DOHH2 (cell line): ENCODE data around the gene NOP53.

ENCODE experiments used
- H3F3A ChIP-seq: fragments of 200-600 bp; sonication (generic), shearing (Covaris generic); 2 replicates; pipeline ENCODE4 v1.6.0; 2016; ENCODE audit warnings: antibody characterized with exemption, mild to moderate bottlenecking; ENCODE audit not compliant: control insufficient read depth, insufficient read depth
- H3K27ac ChIP-seq: fragments of 200-600 bp; sonication (generic); 2 replicates; pipeline ENCODE4 v1.5.1; 2014; ENCODE audit warnings: low read depth, mild to moderate bottlenecking, low read length, moderate library complexity
- H3K27me3 ChIP-seq: fragments of 200-600 bp; sonication (generic); 2 replicates; pipeline ENCODE4 v1.6.1; 2014; ENCODE audit warnings: mild to moderate bottlenecking, low read length, mixed read lengths; ENCODE audit not compliant: control insufficient read depth
- H3K36me3 ChIP-seq: fragments of 200-600 bp; sonication (generic); 2 replicates; pipeline ENCODE4 v1.6.1; 2014; ENCODE audit warnings: mild to moderate bottlenecking, low read length, moderate library complexity, mixed read lengths; ENCODE audit not compliant: control insufficient read depth
- H3K4me1 ChIP-seq: fragments of 200-600 bp; sonication (generic); 2 replicates; pipeline ENCODE4 v1.6.1; 2014; ENCODE audit warnings: mild to moderate bottlenecking, low read length, mixed read lengths; ENCODE audit not compliant: control insufficient read depth
- H3K4me2 ChIP-seq: fragments of 200-600 bp; sonication (generic); 2 replicates; pipeline ENCODE4 v1.6.0; 2014; ENCODE audit warnings: mild to moderate bottlenecking, low read length, moderate library complexity
- H3K4me3 ChIP-seq: fragments of 200-600 bp; sonication (generic); 2 replicates; pipeline ENCODE4 v1.5.1; 2014; ENCODE audit warnings: mild to moderate bottlenecking, low read length, mixed read lengths
- H3K79me2 ChIP-seq: fragments of 200-600 bp; sonication (generic); 2 replicates; pipeline ENCODE4 v1.6.1; 2014; ENCODE audit warnings: mild to moderate bottlenecking, low read length, mixed read lengths; ENCODE audit not compliant: control insufficient read depth
- H3K9me2 ChIP-seq: fragments of 200-600 bp; sonication (generic); replicated peaks from 2 replicates; pipeline ENCODE4 v1.6.1; 2014; ENCODE audit warnings: mild to moderate bottlenecking, low read length, mixed read lengths; ENCODE audit not compliant: control insufficient read depth
- H3K9me3 ChIP-seq: fragments of 200-600 bp; sonication (generic); 2 replicates; pipeline ENCODE4 v1.6.1; 2014; ENCODE audit warnings: antibody characterized with exemption, low read length, mixed read lengths; ENCODE audit not compliant: control insufficient read depth, insufficient read depth
- H4K20me1 ChIP-seq: fragments of 200-600 bp; sonication (generic); 2 replicates; pipeline ENCODE4 v1.6.0; 2014; ENCODE audit warnings: low read depth, mild to moderate bottlenecking, antibody characterized with exemption, low read length, moderate library complexity; ENCODE audit not compliant: control insufficient read depth, insufficient read depth
- EZH2phosphoT487 ChIP-seq: fragments of 200-600 bp; sonication (generic); IDR thresholded peaks from 2 replicates; pipeline ENCODE4 v1.6.1; 2017; ENCODE audit warnings: borderline replicate concordance, mild to moderate bottlenecking, antibody characterized with exemption, low read length, moderate library complexity, mixed read lengths
- TF ChIP-seq, protein P1 (sequence below): fragments of 200-600 bp; sonication (generic); IDR thresholded peaks from one replicate; pipeline ENCODE4 v1.5.1; 2014; ENCODE audit warnings: antibody characterized with exemption, mild to moderate bottlenecking, low read depth, low read length; ENCODE audit not compliant: poor library complexity, severe bottlenecking

Gene NOP53

GRCh38 chr19:47754206-47755064, 9.1 kb downstream of the NOP53 start:
- H3K27me3 ChIP-seq: no peaks in the 10 kb centered on the region
- H3K4me1 ChIP-seq: peaks cover 5% of the 10 kb centered on the region
- H3K27ac ChIP-seq: no peak overlapping the region
- no peak overlapping the region for H3K4me3 ChIP-seq
- H3K36me3 ChIP-seq: peaks cover 95% of the 10 kb centered on the region
- H3K4me2 ChIP-seq: no peak overlapping the region
- no peaks in the 10 kb centered on the region for H3K9me2 ChIP-seq
- peaks cover 11% of the 10 kb centered on the region for H3K79me2 ChIP-seq
- peaks cover 7% of the 10 kb centered on the region; the same call in 1 of the 2 replicates for H4K20me1 ChIP-seq
- TF ChIP-seq, protein P1, sequence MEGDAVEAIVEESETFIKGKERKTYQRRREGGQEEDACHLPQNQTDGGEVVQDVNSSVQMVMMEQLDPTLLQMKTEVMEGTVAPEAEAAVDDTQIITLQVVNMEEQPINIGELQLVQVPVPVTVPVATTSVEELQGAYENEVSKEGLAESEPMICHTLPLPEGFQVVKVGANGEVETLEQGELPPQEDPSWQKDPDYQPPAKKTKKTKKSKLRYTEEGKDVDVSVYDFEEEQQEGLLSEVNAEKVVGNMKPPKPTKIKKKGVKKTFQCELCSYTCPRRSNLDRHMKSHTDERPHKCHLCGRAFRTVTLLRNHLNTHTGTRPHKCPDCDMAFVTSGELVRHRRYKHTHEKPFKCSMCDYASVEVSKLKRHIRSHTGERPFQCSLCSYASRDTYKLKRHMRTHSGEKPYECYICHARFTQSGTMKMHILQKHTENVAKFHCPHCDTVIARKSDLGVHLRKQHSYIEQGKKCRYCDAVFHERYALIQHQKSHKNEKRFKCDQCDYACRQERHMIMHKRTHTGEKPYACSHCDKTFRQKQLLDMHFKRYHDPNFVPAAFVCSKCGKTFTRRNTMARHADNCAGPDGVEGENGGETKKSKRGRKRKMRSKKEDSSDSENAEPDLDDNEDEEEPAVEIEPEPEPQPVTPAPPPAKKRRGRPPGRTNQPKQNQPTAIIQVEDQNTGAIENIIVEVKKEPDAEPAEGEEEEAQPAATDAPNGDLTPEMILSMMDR: no peak
- H3F3A ChIP-seq: no peaks in the 10 kb centered on the region
- H3K9me3 ChIP-seq: no peaks in the 10 kb centered on the region

DNA sequence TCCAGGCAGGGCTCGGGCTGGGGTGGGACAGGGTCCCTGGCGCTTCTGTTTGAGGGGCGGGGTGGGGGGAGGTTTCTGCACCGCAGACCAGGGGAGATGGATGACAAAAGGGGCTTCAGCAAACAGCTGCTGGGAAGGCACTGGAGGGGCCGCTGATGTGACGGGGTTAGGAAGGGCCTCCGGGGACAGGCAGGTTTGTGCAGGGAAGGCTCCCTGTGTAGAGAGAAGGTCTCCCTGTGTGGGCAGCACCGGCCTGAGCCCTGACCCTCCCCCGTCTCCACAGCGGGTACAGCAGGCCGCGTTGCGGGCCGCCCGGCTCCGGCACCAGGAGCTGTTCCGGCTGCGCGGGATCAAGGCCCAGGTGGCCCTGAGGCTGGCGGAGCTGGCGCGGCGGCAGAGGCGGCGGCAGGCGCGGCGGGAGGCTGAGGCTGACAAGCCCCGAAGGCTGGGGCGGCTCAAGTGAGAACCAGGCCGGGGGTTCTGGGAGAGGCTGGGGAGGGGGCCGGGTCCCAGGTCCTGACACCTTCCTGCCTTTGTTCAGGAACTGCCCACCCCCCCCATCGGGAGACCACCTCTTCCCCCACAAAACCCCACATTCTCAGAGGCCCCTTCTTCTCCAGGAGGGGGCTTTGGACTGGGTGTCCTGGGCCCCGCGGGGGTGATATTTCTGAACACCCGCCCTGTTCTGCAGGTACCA, 9.9 kb downstream of the NOP53 start:
- peaks cover 3% of the 10 kb centered on the region for H3K79me2 ChIP-seq
- TF ChIP-seq, protein P1: no peak
- no peak for TF ChIP-seq EZH2phosphoT487
- H3K27ac ChIP-seq: no peak overlapping the region
- no peaks in the 10 kb centered on the region for H3K4me1 ChIP-seq
- H3K4me3 ChIP-seq: no peak overlapping the region
- no peaks in the 10 kb centered on the region for H3K27me3 ChIP-seq
- peaks cover 87% of the 10 kb centered on the region for H3K36me3 ChIP-seq
- no peaks in the 10 kb centered on the region for H3K9me2 ChIP-seq
- no peaks in the 10 kb centered on the region for H3K9me3 ChIP-seq
- H3K4me2 ChIP-seq: no peak overlapping the region
- no peaks in the 10 kb centered on the region; the same call in 1 of the 2 replicates for H4K20me1 ChIP-seq
- H3F3A ChIP-seq: no peaks in the 10 kb centered on the region

GRCh38 chr19:47755762-47756626, 10.6 kb downstream of the NOP53 start:
- Histone ChIP-seq H3K9me2 (no peaks in the 10 kb centered on the region), H3K9me3 (no peaks in the 10 kb centered on the region), H3F3A (0 out of 2 replicates have a peak, but pooled peaks cover 3% of the 10 kb centered on the region), H3K4me3 (no peak overlapping the region), H3K27me3 (no peaks in the 10 kb centered on the region), H3K4me1 (no peaks in the 10 kb centered on the region), H3K79me2 (no peaks in the 10 kb centered on the region), H4K20me1 (no peaks in the 10 kb centered on the region), H3K4me2 (no peak overlapping the region), H3K27ac (no peak overlapping the region), H3K36me3 (peaks cover 79% of the 10 kb centered on the region)
- TF ChIP-seq, protein P1: no peak
- no peak for TF ChIP-seq EZH2phosphoT487
